ENCODE results near the gene IFITM1.
"Not testable (repeated sequence)": the region's sequence is repeated elsewhere in the genome, so short reads cannot be mapped to it uniquely, and the experiment has no call there.

Gene IFITM1

GRCh38 chr11:307766-308708 is 5.8 kb upstream of the IFITM1 start, which contains the start of gene IFITM2:
IFITM2 (plus strand) TSS chr11:307816; CDS start chr11:308193, 377 bp downstream.
- in situ Hi-C loops (cut with HindIII; ENCODE audit: low sequenced_read_pairs) = loop anchor here (5.0 kb wide), 1 partner anchor 56 kb away; no protein-coding TSS in a partner anchor

GRCh38 chr11:308740-309665 is 4.8 kb upstream of the IFITM1 start:
- in situ Hi-C loops (cut with HindIII; ENCODE audit: low sequenced_read_pairs) = loop anchor here (5.0 kb wide), 1 partner anchor 57 kb away; no protein-coding TSS in a partner anchor

- in situ Hi-C loops (cut with HindIII; ENCODE audit: low sequenced_read_pairs) = loop anchor here (5.0 kb wide), 1 partner anchor 58 kb away; no protein-coding TSS in a partner anchor
Observed at GRCh38 chr11:309979-310572, 3.8 kb upstream of the IFITM1 start.

- in situ Hi-C loops (cut with HindIII; ENCODE audit: low sequenced_read_pairs) = not testable (repeated sequence)
Observed at GRCh38 chr11:311013-311748, 2.7 kb upstream of the IFITM1 start.

GRCh38 chr11:312092-312816 is 1.6 kb upstream of the IFITM1 start:
- in situ Hi-C loops (cut with HindIII; ENCODE audit: low sequenced_read_pairs) = no loop called here

- in situ Hi-C loops (cut with HindIII; ENCODE audit: low sequenced_read_pairs) = no loop called here
Observed at GRCh38 chr11:313304-313786, 495 bp upstream of the IFITM1 start.

GRCh38 chr11:314554-314875 is 675 bp downstream of the IFITM1 start:
- in situ Hi-C loops (cut with HindIII; ENCODE audit: low sequenced_read_pairs) = not testable (repeated sequence)

GRCh38 chr11:315051-315481 is 1.2 kb downstream of the IFITM1 start:
- in situ Hi-C loops (cut with HindIII; ENCODE audit: low sequenced_read_pairs) = no loop called here

- in situ Hi-C loops (cut with HindIII; ENCODE audit: low sequenced_read_pairs) = no loop called here
Observed at GRCh38 chr11:315516-315994, 1.7 kb downstream of the IFITM1 start.

- in situ Hi-C loops (cut with HindIII; ENCODE audit: low sequenced_read_pairs) = no loop called here
Observed at GRCh38 chr11:316031-316701, 2.3 kb downstream of the IFITM1 start.

GRCh38 chr11:316891-317301 is 3.1 kb downstream of the IFITM1 start:
- in situ Hi-C loops (cut with HindIII; ENCODE audit: low sequenced_read_pairs) = no loop called here

GRCh38 chr11:317668-318404 is 4.0 kb downstream of the IFITM1 start:
- in situ Hi-C loops (cut with HindIII; ENCODE audit: low sequenced_read_pairs) = not testable (repeated sequence)

- in situ Hi-C loops (cut with HindIII; ENCODE audit: low sequenced_read_pairs) = not testable (repeated sequence)
Observed at GRCh38 chr11:318405-319120, 4.7 kb downstream of the IFITM1 start.

- in situ Hi-C loops (cut with HindIII; ENCODE audit: low sequenced_read_pairs) = not testable (repeated sequence)
Observed at GRCh38 chr11:319121-319887, 5.5 kb downstream of the IFITM1 start.

GRCh38 chr11:319888-320273 is 6.0 kb downstream of the IFITM1 start:
- in situ Hi-C loops (cut with HindIII; ENCODE audit: low sequenced_read_pairs) = not testable (repeated sequence)

GRCh38 chr11:324156-324555 is 10.3 kb downstream of the IFITM1 start:
- in situ Hi-C loops (cut with HindIII; ENCODE audit: low sequenced_read_pairs) = no loop called here
